Measurements from ENCODE around the gene OST4. TPM values are rescaled to one million over a fixed set of nuclear protein-coding genes. Genes with fewer than 3 reads are reported as not detected.

Gene OST4
- total RNA-seq = 212 and 355 TPM in 2 replicates

GRCh38 chr2:27071277-27071989 lies at the start of gene OST4:
Gene OST4, minus strand, starts transcription at chr2:27071654.

GRCh38 chr2:27118525-27119329 lies 47.3 kb upstream of the OST4 start, which contains the start of gene CGREF1:
Gene CGREF1, minus strand, starts transcription at chr2:27119128. Its CDS starts 14,762 bp downstream, at chr2:27104366.

GRCh38 chr2:27086724-27087593 lies 15.5 kb upstream of the OST4 start, which contains the start of gene KHK:
Gene KHK, plus strand, starts transcription at chr2:27086772. Its CDS starts 488 bp downstream, at chr2:27087260.

GRCh38 chr2:27078267-27079194 lies 7.1 kb upstream of the OST4 start, which contains the start of gene EMILIN1:
Gene EMILIN1, plus strand, starts transcription at chr2:27078615. Its CDS starts 451 bp downstream, at chr2:27079066.

GRCh38 chr2:27050996-27051901 lies 20.2 kb downstream of the OST4 start, which contains the start of gene AGBL5:
Gene AGBL5, plus strand, starts transcription at chr2:27051668. Its CDS starts 1,291 bp downstream, at chr2:27052959.

GRCh38 chr2:27032495-27033252 lies 38.8 kb downstream of the OST4 start, which contains the start of gene TMEM214:
Gene TMEM214, plus strand, starts transcription at chr2:27032965. Its CDS starts 51 bp downstream, at chr2:27033016.

Other genes with a start within 250 kb of the OST4 start
- not detected in 2 replicates for gene DPYSL5, start 223.5 kb downstream of the OST4 start, total RNA-seq
- 1.5 and 2.9 TPM in 2 replicates for gene MAPRE3, start 101.0 kb downstream of the OST4 start, total RNA-seq
- gene TMEM214, start 38.7 kb downstream of the OST4 start, total RNA-seq = 53.2 and 73.8 TPM in 2 replicates
- 30.4 and 32.0 TPM in 2 replicates for gene AGBL5, start 20.0 kb downstream of the OST4 start, total RNA-seq
- gene EMILIN1, start 7.0 kb upstream of the OST4 start, total RNA-seq = 1.4 and 2.9 TPM in 2 replicates
- 0.98 and 2.6 TPM in 2 replicates for gene KHK, start 15.1 kb upstream of the OST4 start, total RNA-seq
- gene CGREF1, start 47.5 kb upstream of the OST4 start, total RNA-seq = 3.2 and 8.5 TPM in 2 replicates
- gene ABHD1, start 52.2 kb upstream of the OST4 start, total RNA-seq = under 0.01 TPM in 1 of 2 replicates, not detected in the other
- 39.0 and 43.1 TPM in 2 replicates for gene PREB, start 63.0 kb upstream of the OST4 start, total RNA-seq
- not detected in 2 replicates for gene PRR30, start 67.8 kb upstream of the OST4 start, total RNA-seq
- not detected in 2 replicates for gene TCF23, start 77.3 kb upstream of the OST4 start, total RNA-seq
- gene ATRAID, start 140.4 kb upstream of the OST4 start, total RNA-seq = 120 and 128 TPM in 2 replicates
- 29.7 and 41.7 TPM in 2 replicates for gene SLC5A6, start 140.6 kb upstream of the OST4 start, total RNA-seq
- gene CAD, start 145.7 kb upstream of the OST4 start, total RNA-seq = 41.7 and 41.8 TPM in 2 replicates
- 3.2 and 11.8 TPM in 2 replicates for gene SLC30A3, start 191.4 kb upstream of the OST4 start, total RNA-seq
- gene DNAJC5G, start 203.8 kb upstream of the OST4 start, total RNA-seq = 0.19 and 0.98 TPM in 2 replicates
- 0.10 and 0.33 TPM in 2 replicates for gene TRIM54, start 210.8 kb upstream of the OST4 start, total RNA-seq
- gene UCN, start 236.8 kb upstream of the OST4 start, total RNA-seq = 0.38 and 1.3 TPM in 2 replicates

All from vein endothelial cell (primary cell).